Hippocampal formation (tissue), 2 donors: ENCODE measurements around the gene WWOX.
"Not testable (repeated sequence)": the region's sequence is repeated elsewhere in the genome, so short reads cannot be mapped to it uniquely, and the experiment has no call there.

Experiments
- DNase-seq, 2 donors: peaks; one replicate each; lab custom pipeline; 2025; lab: John Stamatoyannopoulos, UW

The WWOX gene

DNA sequence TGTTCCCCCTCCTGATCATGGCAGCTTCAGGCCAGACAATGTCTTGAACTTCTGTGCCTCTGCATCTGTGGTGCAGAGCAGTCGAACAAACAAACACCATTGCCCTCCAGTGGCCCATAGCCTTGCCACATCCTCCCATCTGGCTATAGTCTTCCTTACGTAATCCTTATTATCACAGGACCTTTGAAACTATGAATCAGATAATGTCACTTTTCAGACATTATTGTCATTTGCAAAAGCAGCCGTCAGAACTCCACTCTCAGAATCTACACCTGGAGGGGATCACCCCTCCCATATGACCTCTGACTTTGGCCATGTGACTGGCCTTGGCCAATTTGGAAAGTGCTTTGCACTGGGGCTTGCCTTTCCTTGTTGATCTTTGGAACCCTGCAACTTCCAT is 1113.8 kb downstream of the WWOX start:
- DNase-seq = peak in 1 of 2 donors; percentile 8

DNA sequence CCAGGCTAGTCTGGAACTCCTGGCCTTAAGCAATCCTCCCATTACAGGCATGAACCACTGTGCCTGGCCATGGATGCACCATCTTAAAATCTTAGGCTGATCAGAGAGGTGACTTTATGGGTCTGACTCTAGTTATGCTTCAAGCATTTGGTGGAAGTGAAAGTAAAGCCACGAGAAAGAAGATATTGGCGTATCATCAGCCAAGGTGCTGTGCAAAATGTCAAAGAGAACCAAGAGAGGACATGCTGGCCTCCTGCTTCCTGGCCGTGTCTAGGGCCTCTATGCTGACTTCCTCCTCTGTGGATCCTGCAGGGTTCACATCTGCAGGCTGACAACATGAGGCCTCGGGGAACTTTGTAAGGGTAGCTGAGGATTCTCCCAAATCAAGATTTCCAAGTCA is 1115.8 kb downstream of the WWOX start:
- DNase-seq = no peak

DNA sequence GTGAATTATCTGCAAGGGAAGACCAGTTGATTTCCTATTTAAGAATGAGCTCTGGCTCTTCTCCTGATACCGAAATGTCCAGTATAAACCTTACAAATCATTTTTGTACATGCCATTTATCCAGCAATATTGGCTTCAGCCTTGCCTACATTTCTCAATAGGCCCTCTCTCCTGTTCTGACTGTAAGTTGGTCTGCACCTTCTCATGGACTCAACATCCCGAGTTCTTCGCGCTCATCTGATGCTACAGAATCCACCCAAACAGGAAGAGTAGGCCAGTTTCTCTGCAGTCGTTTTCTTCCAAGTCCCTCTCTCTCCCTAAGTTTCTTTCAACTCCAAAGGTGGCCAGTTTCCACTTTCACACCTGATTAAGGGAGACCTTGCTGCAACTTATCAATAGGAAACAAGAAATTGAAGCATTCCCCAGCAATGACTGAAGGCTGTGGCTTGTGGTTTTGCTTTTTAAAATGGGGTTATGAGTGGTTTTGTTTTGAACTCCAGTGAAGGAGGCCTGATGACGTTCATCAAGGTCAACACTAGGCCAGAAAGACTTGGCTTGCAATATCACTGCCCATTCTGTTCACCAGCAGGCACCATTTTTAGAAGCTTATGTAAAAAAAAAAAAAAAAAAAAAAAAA is 1118.0 kb downstream of the WWOX start:
- DNase-seq = no peak

DNA sequence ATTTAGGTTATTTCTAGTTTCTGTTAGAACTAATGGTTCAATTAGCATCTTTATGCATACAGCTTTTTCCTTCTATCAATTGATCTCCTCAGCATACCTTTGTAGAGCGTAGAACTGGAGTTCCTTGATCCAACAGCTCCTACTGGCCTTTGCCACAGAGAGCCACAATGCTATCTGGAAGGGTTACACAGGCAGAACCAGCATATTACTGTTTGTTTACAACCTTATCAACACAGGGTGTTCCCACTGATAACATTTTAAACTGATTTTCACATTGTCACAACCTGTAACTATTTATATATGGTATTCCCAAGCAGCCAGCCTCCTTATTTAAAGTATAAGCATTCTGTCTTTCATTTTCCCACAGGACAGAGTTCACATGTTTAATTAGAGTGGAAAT is 1118.9 kb downstream of the WWOX start:
- DNase-seq = no peak

DNA sequence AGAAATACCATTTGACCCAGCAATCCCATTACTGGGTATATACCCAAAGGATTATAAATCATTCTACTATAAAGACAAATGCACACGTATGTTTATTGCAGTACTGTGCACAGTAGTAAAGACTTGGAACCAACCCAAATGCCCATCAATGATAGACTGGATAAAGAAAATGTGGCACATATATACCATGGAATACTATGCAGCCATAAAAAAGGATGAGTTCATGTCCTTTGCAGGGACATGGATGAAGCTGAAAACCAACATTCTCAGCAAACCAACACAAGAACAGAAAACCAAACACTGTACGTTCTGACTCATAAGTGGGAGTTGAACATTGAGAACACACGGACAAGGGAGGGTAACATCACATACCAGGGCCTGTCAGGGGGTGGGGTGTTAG is 1126.5 kb downstream of the WWOX start:
- not testable (repeated sequence) for DNase-seq

DNA sequence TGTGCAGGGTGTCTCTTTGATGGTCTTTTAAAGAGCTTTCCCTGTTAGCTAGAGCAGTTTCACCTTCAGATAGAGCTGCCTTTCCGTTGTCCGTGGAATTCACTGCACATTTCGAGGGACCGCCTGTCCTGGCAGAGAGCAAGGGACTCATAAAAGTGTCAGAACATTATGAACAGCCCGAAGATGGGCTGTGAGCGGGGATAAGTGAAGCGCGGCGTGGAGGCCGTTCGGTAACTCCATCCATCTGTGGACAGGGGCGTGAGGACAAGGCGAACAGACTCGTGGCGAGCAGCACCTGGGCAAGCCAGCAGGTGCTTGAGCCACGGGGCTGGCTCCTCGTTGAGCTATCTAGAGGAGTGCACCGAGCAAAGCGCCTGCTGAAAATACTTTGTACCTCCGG is 1129.9 kb downstream of the WWOX start:
- DNase-seq = no peak

DNA sequence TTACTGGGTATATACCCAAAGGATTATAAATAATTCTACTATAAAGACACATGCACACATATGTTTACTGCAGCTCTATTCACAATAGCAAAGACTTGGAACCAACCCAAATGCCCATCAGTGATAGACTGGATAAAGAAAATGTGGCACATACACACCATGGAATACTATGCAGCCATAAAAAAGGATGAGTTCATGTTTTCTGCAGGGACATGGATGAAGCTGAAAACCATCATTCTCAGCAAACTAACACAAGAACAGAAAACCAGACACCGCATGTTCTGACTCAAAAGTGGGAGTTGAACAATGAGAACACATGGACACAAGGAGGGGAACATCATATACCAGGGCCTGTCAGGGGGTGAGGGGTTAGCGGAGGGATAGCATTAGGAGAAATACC is 1146.2 kb downstream of the WWOX start:
- not testable (repeated sequence) for DNase-seq

DNA sequence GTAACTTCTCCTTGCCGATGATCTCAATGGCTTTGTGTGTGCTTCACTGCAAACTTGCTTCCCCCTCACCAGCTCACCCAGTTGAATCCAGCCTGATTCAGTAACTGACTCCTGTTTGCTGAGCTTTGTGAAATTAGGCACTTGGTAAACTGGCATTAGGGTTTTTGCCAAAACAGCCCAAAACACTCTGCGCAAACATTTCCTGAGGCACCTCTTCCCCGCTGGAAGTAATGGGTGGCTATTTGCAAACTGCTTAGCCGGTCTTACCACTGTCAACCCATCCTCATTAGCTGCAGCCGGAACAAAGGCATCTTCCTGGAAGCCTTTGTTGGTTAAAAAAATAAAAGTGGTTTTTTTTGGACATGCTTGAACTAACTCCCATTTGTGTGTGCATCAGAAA is 1147.9 kb downstream of the WWOX start:
- no peak for DNase-seq

DNA sequence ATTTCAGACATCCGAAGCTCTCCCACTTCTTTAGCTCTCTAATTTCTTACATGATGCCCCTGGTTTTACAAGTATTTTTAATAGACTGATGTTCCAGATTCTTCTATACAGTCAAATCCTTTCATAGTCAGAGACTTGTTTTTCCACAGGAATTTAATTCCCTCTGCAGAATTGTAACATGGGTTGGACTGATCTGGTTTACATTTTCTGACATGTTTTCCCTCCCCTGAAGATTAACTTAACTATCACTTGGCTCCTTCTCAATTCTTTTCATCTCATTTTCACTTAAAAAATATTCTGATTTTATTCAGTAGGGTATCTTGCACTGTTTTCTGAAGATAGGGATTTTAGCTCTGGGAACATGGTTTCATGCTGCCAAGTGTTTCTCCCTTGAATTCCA is 1148.9 kb downstream of the WWOX start:
- no peak for DNase-seq

DNA sequence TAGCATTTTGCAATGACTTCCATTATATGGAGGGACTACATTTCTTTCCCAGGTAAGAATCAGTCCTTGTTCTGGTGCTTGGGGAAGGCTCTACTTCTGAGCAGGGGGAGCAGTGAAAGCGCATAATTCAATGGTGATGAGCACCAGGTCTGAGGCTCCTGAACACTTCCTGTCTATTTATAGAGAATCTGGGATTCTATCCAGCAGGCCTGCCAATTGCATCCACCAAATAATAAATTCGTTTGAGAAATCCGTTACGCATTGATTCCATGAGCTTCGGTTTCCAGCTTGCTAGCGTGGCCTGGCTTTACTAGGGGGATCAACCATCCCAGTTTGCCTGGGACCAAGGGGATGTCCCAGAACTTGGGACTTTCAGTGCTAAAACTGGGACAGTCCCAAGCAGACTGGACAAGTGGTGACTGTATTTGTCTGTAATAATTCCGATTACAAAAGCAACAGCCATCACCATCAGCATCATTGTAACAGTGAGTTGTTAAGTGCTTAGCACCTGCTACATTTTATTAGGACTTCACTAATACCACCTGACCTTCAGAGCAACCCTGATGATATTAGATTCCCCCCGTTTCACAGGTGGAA is 1151.1 kb downstream of the WWOX start:
- DNase-seq = no peak

DNA sequence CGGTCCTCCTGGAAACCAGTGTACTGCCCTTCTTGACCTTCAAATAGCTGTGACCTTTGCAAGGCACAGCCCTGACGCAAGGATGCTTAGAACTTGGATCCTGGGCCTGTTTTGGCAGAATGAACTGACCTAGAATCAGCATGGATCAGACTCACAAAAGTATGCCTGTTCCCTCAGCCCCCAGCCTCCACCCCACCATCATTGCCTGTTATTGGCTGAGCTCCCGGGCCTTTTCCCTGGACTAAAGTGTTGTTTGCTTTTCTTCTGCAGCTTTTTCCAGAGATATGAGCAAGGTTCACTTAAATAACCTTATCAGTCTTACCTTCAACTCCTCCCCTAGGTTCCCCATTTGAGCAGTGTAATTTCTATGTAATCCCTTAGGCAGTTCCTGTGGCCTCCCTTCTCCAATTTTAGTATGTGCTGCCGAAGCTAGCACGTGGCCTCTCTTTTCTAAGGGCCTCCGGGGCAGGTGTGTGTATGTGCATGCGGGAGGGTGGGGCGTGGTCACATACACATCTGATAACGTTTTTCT is 1153.7 kb downstream of the WWOX start:
- no peak for DNase-seq

DNA sequence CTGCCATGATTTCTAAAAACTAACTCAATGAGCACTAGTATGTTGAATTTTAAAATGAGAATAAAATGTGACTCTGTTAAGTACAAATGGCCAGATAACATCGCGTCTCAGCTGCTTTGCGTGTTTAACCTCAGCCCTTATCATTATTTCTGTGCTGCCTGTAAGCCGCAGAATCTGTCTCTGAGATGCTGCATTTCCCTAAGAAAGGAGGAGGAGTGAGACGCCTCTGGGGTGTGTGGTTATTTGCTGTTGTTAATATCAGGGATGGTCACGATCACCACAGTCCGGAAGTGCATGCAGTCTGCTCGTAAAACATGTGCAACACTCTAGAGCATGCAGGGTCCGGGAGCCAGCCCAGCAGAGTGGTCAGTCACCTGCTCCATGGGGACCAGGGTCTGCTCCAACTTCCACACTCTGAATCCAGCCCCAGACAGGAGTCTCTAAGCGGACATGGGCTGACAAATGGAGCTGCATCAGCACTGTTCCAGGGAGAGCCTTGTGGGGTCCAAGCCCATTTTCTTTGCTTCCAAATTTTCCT is 1158.6 kb downstream of the WWOX start:
- no peak for DNase-seq

DNA sequence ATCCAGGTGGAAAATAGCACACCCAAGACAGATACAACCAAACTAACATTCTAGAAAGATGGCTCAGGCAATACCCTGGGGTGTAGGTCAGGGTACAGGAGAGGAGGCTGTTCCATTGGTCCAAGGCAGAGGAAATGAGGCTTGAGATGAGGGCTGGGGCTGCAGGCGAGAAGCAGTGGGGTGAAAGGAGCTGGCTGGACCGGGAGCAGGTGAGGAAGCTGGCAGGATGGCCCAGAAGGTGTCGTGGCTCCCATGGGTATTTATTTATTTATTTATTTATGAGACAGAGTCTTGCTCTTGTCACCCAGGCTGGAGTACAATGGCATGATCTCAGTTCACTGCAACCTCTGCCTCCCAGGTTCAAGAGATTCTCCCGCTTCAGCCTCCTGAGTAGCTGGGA is 1161.4 kb downstream of the WWOX start:
- DNase-seq = not testable (repeated sequence)

DNA sequence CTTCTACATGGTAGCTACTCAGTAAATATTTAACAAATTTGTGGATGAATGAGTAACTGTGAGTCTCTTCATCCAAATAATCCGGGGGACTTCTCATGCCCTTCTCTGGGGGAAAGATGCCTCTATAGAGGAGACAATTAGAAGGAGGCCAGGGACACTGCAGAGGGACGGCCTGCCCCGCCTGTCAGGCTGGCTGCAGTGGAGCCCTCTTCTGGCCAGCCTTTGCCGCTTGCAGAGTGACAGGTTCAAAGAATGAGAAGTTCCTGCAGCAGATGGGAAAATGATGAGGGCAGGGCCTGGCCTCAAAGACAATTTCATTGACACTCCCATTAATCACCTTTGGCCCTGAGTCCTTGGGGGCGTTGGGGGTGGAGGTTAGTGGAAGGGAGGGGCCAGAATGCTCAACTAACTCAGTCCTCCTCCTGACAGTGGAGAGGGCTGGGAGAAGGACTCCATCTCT is 1162.1 kb downstream of the WWOX start:
- no peak for DNase-seq

DNA sequence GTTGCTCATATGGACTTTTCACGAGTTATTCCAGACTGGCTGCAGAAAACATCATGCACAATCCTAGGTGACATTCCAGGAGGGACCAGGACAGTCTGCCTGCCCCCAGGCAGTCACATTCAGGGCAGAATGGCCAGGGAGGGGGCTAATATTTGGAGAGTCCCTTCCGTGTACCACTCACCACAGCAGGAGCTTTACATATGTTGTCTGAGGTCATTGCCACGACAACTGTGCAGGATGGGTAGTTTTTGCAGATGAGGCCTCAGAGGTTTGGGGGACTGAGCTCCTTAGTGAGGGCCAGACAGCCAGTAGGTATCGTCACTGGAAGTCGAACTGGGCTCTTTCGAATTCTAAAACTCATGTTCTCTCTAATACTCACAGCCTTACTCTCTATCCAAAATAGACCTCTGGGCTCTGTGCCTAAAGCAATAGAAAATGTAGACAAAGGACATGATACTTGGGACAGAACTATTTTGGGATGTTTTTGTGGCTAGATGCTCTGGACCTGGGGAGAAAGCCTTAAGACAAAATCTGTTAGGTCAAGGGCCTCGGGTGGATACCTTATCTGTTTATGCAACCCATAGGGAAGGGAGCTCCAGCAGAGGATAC is 1162.6 kb downstream of the WWOX start:
- no peak for DNase-seq
